Keratinocyte (primary cell): ENCODE results near the gene WDR76.

Experiments
- CTCF ChIP-seq, 3 experiments: IDR thresholded peaks in 1 of 3; conservative IDR thresholded peaks in 1 of 3; optimal IDR thresholded peaks in 1 of 3; 2 replicates in 2 of 3; 3 replicates in 1 of 3; pipeline versions ENCODE3 to v1.5.1; 2011; ENCODE audit warnings: low read length in 3 of 3, mild to moderate bottlenecking in 3 of 3, moderate library complexity in 2 of 3, control low read depth in 1 of 3, inconsistent platforms in 1 of 3; ENCODE audit not compliant: insufficient read depth in 2 of 3; ENCODE audit errors: extremely low read depth in 1 of 3
- EZH2 ChIP-seq: IDR thresholded peaks from one replicate; pipeline ENCODE4 v1.6.1; 2012; ENCODE audit warnings: inconsistent platforms, mild to moderate bottlenecking, low read length, moderate library complexity

DNA sequence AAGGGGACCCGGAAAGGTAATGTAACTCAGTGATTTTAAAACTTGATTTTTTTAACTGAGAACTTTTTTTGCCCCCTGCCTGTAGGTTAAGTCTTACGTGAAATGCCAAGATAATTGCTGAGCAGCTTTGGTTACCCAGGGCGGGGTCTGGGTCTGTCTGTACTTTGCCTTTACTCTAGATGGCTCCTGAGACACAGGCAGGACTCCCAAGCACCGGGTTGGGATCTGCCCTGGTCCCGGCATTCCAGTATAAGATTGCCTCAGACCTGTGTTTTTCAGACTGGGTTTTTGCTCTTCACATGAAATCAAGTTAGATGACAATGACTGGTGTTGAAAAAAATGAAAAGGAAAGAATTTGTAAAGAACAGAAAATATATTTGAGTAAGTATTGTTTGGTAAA, 40.3 kb downstream of the WDR76 start:
- TF ChIP-seq CTCF (optimal IDR thresholded peaks at IDR 0.05 in 1 of 3, IDR thresholded peaks at IDR 0.05 in 1 of 3, conservative IDR thresholded peaks at IDR 0.05 in 1 of 3; ENCODE audit: extremely low read depth in 1 of 3, insufficient read depth in 2 of 3, low read length in 3 of 3) (no peak), EZH2 (no peak)
